GM19455 (cell line): ENCODE data around the gene THAP8.

ENCODE experiments used
- ATAC-seq: cut with Tn5 transposase; IDR thresholded peaks from one replicate; pipeline ENCODE4 v1.9.1; 2021; ENCODE audit not compliant: unreplicated experiment

Gene THAP8

DNA sequence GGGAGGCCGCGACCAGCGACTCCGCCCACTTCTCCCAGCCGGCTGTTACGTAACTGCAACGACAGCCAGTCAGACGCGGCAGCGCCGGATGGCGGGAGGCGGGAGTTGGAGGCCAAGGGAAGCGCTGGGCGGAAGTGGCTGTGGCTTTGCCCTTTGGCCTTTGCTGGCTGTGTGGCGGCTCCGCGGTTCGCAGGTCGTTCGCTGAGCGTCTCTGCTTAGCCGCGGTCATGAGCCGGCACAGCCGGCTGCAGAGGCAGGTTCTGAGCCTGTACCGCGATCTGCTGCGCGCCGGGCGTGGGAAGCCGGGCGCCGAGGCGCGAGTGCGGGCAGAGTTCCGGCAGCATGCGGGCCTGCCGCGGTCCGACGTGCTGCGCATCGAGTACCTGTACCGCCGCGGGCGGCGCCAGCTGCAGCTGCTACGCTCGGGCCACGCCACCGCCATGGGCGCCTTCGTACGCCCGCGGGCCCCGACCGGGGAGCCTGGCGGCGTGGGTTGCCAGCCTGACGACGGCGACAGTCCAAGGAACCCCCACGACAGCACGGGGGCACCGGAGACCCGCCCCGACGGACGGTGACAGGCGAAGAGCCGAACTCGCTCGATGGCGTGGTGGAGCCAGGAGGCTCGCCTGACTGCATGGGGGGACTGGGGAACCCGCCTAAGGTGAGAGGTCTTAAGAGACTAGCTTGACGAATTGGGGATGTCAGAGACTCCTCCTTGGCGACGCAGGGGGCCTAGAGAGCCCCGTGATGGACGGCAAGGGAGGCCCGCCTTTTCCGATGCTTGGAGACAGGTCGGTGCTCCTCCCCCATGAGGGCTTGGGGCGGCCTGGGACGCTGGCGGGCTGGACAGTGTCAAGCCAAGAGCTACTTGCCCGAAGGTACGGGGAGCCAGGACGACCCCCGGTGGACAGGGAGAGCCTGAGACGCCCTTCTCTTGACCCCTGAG lies 58.8 kb downstream of the THAP8 start, which contains the start of gene SDHAF1:
Gene SDHAF1 (plus strand): TSS at position 141 of the 946 bp plus-strand sequence. CDS start 87 bp downstream, at position 228.
- ATAC-seq: peak; percentile 73

DNA sequence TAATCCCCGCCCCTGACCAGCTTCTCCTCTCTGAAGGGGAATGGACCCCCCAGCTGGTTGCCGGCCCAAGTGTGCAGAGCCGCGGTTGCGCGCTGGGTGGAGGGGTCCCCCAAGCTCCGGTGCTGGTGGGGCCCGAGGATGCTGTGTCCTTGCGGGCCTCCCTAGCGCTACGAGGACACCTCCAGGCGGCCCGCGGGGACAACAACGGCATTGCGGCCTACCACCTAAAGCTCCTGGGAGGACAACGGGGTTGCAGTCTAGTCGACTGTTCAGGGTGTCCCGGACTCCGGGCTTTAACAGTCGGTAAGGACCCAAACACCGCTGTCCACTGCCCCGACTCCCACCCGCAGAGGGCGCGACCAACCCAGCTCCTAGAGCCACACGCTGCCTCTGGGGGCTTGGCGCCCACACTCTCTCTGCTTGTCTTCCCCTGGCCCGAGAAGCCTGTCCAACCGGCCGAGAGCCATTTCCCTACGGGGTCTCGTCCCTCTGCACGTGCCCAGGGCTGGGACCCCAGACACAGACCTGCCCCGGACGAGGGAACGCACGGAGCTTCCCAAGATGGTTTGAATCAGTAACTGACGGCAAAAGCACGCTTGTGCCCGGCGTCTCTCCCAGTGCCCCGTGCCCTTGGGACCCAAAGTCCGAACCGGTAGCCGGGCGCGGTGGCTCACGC lies 60.0 kb downstream of the THAP8 start:
- no peak for ATAC-seq

DNA sequence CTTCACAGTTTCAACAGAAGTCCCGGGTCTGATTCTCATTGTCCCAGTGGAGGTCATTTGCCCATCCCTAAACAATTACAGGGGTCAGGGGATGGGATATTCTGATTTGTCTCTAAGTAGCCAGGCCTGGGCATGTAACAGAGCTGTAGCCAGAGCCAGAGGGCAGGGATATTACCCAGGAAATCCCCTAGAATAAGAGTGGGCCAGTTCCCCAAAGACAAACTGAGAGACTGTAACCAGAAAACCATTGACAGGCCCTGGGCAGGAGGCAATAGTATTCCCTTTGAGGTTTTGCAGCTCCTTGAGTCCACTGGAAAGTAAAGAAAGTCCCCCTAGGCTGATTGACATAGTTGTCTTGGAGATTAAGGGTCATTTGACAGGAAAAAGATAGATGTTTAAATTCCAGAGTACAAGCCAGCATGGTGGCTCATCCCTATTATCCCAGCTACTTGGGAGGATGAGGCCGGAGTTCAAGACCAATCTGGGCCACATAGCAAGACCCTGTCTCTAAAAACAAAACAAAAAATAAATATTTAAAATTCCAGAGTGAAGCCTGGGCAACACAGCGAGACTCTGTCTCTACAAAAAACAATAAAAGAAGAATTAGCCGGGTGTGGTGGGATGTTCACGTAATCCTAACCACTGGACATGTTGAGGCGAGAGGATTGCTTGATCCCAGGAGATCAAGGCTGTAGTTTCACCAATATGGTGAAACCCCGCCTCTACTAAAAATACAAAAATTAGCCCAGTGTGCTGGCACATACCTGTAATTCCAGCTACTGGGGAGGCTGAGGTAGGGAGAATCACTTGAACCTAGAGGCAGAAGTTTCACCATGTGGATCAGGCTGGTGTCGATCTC lies 60.9 kb downstream of the THAP8 start:
- no peak for ATAC-seq

DNA sequence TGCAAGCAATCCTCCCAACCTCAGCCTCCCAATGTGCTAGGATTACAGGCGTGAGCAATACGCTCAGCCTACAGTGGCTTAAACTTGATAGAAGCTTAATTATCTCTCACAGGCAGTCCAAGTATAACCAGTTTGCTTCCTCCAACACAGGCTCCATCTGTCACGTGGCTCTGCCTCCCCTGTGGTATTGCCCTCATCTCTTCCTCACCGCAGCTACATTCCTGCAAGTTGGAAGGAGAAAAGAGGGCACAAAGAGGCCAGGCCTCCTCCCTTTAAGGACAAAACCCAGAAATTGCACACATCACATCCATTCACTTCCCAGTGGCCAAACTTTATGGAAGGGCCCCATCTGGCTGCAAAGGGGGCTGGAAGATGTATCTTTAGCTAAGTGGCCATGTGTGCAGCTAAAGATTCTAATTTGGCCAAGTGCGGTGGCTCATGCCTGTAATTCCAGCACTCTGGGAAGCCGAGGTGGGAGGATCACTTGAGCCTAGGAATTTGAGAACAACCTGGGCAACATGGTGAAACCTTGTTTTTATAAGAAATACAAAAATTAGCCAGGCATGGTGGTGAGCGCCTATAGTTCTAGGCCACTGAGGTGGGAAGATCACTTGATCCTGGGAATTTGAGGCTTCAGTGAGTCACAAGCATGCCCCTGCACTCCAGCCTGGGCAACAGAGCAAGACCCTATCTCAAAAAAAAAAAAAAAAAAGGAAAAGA lies 62.2 kb downstream of the THAP8 start:
- no peak for ATAC-seq

DNA sequence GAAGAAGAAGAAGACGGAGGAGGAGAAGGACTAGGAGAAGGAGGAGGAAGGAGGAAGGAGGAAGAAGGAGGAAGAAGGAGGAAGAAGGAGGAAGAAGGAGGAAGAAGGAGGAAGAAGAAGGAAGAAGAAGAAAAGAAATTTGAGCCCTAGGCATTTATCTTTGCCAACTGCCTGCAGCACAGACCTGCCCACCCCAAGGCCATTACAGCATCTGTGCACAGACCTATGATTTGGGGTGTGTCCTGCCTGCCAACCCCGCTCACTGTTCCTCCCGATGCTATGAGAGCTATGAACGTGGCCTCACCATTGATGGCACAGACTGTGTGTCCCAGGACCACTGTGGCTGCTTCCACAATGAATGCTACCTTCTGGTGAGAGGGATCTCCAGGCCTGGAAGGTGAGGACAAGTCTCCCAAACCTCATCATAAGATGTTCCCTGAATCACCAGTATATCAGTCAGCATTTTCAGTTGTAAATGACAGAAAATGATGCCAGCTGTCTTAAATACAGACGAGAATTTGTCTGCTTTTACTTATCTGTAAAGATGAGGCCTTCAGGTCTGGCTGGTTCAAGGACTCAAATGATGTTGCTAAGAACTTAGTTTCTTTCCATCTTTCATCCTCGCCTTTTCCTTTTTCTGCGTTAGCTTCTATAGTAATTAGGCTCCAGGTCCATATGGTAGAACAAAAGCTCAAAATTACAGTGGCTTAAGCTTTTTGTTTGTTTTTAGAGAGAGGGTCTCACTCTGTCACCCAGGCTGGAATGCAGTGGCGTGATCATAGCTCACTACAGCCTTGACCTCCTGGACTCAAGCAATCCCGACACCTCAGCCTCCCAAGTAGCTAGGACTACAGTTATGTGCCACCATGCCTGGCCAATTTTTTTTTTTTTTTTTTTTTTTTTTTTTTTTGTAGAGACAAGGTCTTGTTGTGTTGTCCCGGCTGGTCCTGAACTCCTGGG lies 63.0 kb downstream of the THAP8 start:
- ATAC-seq: no peak

DNA sequence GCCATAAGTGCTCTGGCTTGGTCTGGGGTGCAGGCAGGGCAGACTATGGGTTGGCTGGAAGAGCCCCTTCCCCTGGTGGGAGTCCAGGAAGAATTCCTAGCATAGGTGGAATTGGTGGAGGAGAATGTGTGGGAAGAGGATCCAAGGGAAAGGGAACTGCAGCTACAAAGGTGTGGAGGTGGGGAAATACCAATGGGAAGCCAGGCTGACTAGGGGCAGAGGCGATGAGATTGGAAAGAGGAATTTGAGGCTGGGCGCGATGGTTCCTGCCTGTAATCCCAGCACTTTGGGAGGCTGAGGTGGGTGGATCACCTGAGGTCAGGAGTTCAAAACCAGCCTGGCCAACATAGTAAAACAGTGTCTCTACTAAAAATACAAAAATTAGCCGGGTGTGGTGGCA lies 63.9 kb downstream of the THAP8 start:
- no peak for ATAC-seq

DNA sequence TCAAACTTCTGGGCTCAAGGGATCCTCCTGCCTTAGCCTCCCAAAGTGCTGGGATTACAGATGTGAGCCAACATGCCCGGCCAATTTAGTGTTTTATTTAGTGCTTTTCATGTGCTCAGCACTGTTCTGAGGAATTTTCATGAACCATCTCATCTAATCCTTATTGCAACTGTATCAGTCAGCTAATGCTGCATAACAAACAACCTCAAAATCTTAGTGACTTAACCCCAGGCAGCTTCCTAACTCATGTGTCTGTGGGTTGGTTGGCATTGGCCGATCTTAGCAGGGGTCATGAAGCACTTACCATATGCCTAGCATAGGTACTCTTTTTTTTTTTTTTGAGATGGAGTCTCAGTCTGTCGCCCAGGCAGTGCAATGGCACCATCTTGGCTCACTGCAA lies 65.3 kb downstream of the THAP8 start:
- ATAC-seq: no peak

DNA sequence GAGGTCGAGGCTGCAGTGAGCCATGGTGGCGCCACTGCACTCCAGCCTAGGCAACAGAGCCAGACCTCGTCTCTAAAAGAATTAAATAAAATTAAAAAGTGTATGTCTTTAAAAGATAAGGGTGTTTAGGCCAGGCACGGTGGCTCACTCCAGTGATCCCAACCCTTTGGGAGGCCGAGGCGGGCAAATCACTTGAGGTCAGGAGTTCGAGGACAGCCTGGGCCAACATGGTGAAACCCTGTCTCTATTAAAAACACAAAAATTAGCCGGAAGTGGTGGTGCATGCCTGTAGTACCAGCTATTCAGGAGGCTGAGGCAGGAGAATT lies 66.6 kb downstream of the THAP8 start:
- no peak for ATAC-seq

DNA sequence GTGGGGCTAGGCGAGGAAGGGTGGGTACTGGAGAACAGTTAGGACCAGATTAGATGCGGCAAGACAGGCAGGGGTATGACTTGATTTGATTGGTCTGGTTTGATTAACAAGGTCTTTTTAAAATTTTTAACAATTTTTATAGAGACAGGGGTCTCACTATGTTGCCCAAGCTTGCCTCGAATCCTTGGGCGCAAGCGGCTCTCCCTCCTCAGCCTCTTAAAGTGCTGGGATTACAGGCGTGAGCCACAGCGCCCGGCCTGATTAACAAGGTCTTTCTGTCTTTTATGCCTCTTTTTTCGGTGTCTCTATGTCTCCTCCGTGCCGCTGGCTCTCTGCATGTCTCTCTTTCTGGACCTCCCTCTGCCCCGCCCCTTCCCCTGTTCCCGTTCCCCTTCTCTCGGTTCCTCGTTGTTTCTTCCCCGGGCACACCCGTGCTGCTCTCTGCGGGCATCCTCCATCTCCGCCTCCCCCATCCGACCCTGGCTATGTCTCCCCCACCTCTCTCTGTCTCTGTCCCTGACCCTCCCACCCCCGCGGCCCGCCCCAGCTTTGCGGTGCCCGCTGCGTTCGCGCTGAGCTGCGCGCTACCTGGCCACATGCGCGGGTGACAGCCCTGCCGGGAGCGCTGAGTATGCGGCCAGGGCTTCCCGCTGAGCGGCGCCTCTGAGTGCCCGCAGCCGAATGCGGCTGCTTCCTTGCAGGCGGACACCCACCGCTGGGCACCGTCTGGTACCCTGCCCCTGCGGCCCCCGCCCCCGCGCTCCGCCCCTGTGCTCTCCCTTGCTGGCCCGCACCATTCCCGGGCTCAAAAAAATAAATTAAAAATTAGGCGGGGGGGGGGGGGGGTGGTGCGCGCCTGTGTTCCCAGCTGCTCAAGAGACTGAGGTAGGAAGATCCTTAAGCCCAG lies 67.2 kb downstream of the THAP8 start:
- ATAC-seq: no peak

DNA sequence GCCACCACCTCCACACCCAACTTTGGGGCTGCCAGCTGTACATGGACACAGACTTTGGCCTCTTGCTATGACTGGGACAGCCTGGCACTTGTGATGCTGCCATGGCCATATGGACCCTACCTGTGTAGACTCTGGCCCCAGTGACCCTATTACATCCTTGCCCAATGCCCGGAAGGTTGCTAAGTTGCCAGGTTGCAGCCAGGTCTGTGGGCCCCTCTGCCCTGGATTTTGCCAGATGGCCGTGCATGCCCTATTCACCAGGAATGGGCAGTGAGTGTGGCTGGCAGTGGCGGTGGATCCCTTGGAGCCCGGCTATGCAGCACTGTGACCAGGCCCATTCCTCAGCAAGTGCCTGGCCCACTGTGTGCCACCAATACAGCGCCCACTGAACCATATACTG lies 68.0 kb downstream of the THAP8 start:
- no peak for ATAC-seq
